Neural progenitor cell (in vitro differentiated cells): Measurements from ENCODE around the gene RIPOR1.

Source experiments
- EZH2 ChIP-seq: fragments of 200-600 bp; sonication (generic); IDR thresholded peaks from 2 replicates; pipeline ENCODE4 v1.6.1; 2017; ENCODE audit warnings: antibody characterized with exemption, mild to moderate bottlenecking, moderate library complexity
- TF ChIP-seq, protein P1 (sequence below): fragments of 200-600 bp; sonication (generic); IDR thresholded peaks from 2 replicates; pipeline ENCODE4 v1.5.1; 2017; ENCODE audit warnings: antibody characterized with exemption, mild to moderate bottlenecking

DNA sequence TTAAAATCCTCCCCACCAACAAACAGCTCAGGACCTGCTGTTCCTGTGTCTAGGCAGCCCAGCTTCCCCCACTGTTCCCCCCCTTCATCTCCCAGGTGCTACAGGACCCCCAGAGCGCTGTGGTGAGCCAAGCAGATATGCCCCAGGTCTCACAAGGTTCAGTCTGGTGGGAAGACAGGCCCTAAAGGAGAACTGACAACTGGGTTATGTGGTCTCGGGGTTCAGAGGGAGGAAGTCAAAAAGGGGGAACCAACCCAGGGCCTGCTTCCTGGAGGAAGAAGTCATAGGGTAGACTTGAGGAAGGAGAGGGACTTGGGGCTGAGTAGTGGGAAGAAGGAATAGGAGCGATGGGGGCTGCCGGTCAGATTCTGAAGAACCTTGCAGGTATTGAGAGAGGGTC lies 2.6 kb downstream of the RIPOR1 start:
- no peak for TF ChIP-seq EZH2
- TF ChIP-seq, protein P1, sequence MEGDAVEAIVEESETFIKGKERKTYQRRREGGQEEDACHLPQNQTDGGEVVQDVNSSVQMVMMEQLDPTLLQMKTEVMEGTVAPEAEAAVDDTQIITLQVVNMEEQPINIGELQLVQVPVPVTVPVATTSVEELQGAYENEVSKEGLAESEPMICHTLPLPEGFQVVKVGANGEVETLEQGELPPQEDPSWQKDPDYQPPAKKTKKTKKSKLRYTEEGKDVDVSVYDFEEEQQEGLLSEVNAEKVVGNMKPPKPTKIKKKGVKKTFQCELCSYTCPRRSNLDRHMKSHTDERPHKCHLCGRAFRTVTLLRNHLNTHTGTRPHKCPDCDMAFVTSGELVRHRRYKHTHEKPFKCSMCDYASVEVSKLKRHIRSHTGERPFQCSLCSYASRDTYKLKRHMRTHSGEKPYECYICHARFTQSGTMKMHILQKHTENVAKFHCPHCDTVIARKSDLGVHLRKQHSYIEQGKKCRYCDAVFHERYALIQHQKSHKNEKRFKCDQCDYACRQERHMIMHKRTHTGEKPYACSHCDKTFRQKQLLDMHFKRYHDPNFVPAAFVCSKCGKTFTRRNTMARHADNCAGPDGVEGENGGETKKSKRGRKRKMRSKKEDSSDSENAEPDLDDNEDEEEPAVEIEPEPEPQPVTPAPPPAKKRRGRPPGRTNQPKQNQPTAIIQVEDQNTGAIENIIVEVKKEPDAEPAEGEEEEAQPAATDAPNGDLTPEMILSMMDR, result no peak
